GM12801 (cell line): Measurements from ENCODE around the gene PNCK.

Source experiments
- TF ChIP-seq, protein P1 (sequence below): IDR thresholded peaks from one replicate; pipeline ENCODE4 v1.5.1; 2011; ENCODE audit warnings: control low read depth; ENCODE audit not compliant: insufficient read length; ENCODE audit errors: extremely low read depth

Gene PNCK

GRCh38 chrX:153686711-153687110, 13.1 kb upstream of the PNCK start:
- TF ChIP-seq, protein P1, sequence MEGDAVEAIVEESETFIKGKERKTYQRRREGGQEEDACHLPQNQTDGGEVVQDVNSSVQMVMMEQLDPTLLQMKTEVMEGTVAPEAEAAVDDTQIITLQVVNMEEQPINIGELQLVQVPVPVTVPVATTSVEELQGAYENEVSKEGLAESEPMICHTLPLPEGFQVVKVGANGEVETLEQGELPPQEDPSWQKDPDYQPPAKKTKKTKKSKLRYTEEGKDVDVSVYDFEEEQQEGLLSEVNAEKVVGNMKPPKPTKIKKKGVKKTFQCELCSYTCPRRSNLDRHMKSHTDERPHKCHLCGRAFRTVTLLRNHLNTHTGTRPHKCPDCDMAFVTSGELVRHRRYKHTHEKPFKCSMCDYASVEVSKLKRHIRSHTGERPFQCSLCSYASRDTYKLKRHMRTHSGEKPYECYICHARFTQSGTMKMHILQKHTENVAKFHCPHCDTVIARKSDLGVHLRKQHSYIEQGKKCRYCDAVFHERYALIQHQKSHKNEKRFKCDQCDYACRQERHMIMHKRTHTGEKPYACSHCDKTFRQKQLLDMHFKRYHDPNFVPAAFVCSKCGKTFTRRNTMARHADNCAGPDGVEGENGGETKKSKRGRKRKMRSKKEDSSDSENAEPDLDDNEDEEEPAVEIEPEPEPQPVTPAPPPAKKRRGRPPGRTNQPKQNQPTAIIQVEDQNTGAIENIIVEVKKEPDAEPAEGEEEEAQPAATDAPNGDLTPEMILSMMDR, result no peak

GRCh38 chrX:153685751-153686696, 12.4 kb upstream of the PNCK start:
- TF ChIP-seq, protein P1, result no peak

DNA sequence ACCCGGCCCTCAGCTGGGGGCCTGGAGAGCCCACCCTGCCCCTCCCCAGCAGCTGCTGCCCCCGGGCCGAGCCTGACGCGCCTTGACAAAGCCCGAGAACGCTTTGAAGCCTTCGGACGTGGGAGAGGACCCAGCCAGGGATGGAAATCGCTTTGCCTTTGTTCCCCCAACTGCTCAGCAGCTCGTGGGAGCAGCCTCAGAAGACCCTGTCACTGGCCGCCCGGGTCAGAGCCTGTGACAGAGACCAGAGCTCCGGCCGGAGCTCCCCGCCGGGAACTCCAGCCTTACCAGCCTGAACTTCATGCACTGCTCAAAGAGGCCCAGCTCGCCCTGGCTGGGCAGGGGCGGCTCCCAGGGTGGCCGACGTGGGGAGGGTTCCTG, 11.5 kb upstream of the PNCK start:
- TF ChIP-seq, protein P1, result no peak

GRCh38 chrX:153684467-153685155, 11.0 kb upstream of the PNCK start:
- TF ChIP-seq, protein P1, result no peak

DNA sequence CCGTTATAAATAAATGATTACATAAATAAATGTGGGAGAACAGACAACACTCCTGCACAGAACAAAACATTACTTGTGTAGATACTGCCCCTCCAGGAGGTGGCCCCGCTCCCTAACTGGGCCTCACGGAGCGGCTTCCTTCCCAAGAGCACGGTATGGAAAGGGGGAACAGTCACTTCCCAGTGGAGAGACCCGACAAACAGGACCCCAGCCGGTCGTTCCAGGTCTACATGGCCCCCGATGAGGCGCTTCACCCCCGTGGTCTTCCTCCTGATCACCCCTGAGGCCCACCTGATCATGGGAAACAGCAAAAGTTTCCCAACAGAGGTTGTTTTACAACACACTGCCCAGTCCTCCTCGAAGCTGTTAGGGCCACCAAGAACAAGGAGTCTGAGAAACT, 7.6 kb upstream of the PNCK start:
- TF ChIP-seq, protein P1, result no peak

GRCh38 chrX:153674219-153674851, 722 bp upstream of the PNCK start:
- TF ChIP-seq, protein P1, result no peak
